GM12801 (cell line): Measurements from ENCODE around the gene CAPN13.

Experiments used
- TF ChIP-seq, protein P1 (sequence below): IDR thresholded peaks from one replicate; pipeline ENCODE4 v1.5.1; 2011; ENCODE audit warnings: control low read depth; ENCODE audit not compliant: insufficient read length; ENCODE audit errors: extremely low read depth

CAPN13 gene

DNA sequence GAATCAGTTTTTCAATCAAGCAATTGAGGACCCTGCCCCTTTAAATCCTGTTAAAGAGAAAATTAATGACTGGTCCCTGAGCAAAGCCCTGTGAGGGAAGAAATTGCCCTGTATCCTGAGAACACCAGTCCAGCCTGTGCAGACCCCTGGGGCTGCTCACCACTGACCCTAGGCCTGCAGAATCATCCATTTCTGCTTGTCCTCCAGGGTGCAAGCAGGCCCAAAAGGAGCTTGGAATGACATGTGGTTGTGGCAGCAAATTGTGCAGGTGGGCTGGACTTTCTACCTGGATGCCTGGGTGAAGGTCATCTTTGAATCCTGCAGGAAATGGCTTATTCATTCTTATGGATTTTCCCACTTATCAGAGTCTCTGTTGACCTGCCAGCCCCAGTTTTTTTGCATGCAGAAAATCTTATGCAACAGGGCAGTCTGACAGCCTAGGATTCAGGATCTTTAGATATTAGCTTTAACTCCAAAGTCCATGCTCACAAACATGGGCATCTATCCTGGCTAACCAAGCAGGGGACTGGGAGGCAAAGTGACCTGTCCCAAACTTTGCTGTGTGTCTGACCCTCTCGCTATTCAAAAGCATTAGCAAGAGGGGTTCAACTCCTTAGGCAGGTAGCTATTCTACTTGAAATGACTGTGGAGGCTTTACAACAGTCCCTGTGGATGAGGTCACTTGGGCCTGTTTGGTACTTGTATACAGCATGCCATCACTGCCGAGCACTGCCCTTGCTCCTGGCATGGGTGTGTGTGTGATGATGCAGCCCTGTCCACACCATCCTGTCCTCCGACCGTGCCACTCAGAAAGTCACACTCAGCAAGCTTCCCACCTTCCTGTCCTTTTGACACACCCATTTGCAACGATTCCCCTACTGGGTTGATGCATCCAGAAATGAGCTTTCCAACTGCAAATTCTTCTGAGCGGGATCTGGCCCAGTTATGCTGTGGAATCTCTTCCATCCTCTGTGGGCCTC lies 85.3 kb downstream of the CAPN13 start:
- TF ChIP-seq, protein P1, sequence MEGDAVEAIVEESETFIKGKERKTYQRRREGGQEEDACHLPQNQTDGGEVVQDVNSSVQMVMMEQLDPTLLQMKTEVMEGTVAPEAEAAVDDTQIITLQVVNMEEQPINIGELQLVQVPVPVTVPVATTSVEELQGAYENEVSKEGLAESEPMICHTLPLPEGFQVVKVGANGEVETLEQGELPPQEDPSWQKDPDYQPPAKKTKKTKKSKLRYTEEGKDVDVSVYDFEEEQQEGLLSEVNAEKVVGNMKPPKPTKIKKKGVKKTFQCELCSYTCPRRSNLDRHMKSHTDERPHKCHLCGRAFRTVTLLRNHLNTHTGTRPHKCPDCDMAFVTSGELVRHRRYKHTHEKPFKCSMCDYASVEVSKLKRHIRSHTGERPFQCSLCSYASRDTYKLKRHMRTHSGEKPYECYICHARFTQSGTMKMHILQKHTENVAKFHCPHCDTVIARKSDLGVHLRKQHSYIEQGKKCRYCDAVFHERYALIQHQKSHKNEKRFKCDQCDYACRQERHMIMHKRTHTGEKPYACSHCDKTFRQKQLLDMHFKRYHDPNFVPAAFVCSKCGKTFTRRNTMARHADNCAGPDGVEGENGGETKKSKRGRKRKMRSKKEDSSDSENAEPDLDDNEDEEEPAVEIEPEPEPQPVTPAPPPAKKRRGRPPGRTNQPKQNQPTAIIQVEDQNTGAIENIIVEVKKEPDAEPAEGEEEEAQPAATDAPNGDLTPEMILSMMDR = no peak

DNA sequence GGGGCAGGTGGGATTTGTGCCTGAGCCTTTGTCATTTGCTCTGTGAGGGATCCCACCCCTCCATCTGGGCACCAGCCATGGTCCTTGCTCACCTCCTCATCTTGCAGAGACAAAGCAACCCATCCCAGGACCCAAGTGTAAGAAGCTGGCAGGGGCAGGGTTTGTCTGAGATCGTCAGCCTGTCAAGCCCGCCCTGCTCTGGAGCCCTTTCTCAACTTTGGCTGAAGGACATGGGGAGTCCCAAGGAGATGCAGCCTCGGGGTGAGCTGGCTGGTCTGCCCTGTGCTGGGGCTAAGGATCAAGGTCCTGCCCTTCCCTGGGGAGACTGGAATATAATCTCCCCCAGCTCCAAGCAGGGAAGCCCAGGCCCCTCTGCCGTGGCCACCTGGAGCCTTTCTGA lies 86.0 kb downstream of the CAPN13 start:
- TF ChIP-seq, protein P1 = no peak

DNA sequence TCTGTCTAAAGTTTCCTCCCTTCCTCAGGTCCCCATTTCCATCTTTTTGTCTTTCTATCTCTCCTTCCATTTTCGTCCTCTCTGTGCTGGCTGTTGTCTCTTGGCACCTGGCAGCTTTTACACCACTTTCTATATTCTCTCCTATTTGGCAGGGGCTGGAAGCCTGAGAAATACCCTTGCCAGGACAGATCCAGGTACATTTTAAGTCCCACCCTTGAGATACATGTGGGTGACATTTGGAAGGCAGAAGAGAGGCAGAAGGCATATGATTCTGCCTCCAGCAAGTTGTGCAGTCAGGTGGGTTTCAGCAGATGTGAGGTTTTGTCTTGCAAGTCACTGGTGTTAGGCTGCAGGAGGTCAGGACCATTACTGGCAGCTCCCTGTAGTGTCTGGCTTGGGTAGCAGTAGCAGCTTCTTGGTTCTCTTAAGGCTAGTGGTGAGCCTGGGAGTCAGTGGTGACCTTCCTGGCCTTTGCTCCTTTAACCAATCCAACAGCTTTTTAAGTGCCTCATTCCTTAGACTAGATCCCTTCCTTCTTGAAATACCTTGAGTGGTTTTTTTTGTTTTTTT lies 90.1 kb downstream of the CAPN13 start:
- TF ChIP-seq, protein P1 = no peak

GRCh38 chr2:30716123-30716900 lies 90.9 kb downstream of the CAPN13 start:
- TF ChIP-seq, protein P1 = no peak

GRCh38 chr2:30714811-30715709 lies 92.2 kb downstream of the CAPN13 start:
- TF ChIP-seq, protein P1 = no peak

DNA sequence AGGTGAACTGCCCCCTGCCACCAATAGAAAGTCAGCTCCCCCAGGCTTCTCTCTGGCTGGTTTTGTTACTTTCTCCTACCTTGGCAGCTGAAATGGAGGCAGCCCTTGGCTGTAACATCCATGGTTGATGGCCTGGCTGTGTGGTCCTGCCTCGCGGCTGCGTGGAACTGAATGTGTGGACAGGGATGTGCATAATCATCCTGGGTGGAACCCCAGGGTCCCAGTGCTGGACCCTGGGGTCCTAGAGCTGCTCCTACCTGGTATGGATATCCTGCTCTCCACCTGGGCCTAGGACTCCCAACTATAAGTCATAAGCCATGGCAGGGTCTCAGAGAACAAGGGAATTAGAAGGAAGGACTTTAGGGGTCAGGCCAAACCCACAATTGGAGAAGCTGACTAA lies 93.5 kb downstream of the CAPN13 start:
- TF ChIP-seq, protein P1 = no peak
